ENCODE results near the gene MTCL3.

The MTCL3 gene

DNA sequence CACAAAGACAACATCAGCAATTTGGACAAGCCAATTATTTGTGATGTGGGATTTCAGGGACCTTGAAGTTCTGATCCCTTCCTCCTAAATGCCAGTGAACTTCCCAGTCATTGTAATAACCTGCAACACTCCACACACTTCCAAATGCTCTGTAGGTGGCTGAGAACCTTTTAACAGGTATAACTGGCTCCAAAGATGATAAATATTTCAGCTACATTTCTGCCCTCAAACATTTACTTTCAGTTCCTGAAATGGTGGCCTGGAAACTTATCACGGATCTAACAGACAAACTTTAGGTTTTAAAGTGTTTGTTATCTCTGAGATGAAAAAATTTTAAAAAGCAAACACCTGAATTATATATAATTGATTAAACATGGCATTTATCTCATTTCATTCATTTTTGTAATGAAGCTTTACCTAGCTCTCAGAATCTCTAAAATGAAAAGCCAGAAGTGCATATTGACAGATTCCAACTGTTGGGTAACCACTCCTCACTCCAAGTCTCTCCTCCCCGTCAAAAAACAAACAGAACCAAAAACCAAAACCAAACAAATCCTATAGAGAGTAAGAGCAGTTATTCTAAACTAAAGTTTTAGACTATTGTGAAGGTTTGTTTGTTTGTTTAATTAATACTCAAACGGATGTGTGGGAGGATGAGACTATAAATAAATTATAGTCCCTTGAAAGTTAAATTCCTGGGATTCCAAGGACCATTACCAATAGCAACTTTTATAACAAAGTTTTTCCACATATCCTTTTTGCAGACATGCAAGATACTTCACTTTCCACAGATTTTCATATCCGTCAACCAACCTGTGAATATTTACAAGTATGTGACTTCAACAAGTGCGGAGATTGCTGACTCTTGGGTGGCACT lies 47.5 kb downstream of the MTCL3 start:
- H3K9me3 Mint-ChIP-seq = no peaks in the 10 kb centered on the region
- H3K18ac ChIP-seq (ENCODE audit: insufficient read length, low read depth, low read length) = no peak overlapping the region
- peaks cover 6 to 7% of the 10 kb centered on the region in 2 experiments; a peak in 3 of 4 replicates for H3K4me1 Mint-ChIP-seq
- H3K4ac ChIP-seq (ENCODE audit: low read depth, low read length) = no peak overlapping the region
- no peaks in the 10 kb centered on the region for H3K27me3 Mint-ChIP-seq (ENCODE audit: low read depth)
- no CpG with 5 or more reads among the region's 5 CpGs for WGBS (ENCODE audit: extremely low coverage, insufficient read length, low lambda C conversion rate)
- H3K27me3 ChIP-seq (ENCODE audit: insufficient read depth, low read length) = no peaks in the 10 kb centered on the region
- peaks cover 2% of the 10 kb centered on the region for H3K4me1 ChIP-seq (ENCODE audit: insufficient read depth, low read length)
- H4K8ac ChIP-seq (replicated peaks; ENCODE audit: insufficient read length, low read depth, low read length) = no peak overlapping the region
- no peak overlapping the region for H3K56ac ChIP-seq (ENCODE audit: insufficient read length, low read depth, low read length)
- H2AFZ ChIP-seq (ENCODE audit: low read length) = no peak overlapping the region
- no peaks in the 10 kb centered on the region for H4K20me1 ChIP-seq (ENCODE audit: control insufficient read depth, insufficient read depth, insufficient read length)
- no peak overlapping the region for H3K14ac ChIP-seq (ENCODE audit: insufficient read depth, low read length)
- no peak for DNase-seq
- H3K4me2 ChIP-seq (ENCODE audit: insufficient read depth, insufficient read length, low read length) = no peak overlapping the region
- H4K5ac ChIP-seq (ENCODE audit: insufficient read length, low read depth, low read length) = no peak overlapping the region
- TF ChIP-seq, protein P1, sequence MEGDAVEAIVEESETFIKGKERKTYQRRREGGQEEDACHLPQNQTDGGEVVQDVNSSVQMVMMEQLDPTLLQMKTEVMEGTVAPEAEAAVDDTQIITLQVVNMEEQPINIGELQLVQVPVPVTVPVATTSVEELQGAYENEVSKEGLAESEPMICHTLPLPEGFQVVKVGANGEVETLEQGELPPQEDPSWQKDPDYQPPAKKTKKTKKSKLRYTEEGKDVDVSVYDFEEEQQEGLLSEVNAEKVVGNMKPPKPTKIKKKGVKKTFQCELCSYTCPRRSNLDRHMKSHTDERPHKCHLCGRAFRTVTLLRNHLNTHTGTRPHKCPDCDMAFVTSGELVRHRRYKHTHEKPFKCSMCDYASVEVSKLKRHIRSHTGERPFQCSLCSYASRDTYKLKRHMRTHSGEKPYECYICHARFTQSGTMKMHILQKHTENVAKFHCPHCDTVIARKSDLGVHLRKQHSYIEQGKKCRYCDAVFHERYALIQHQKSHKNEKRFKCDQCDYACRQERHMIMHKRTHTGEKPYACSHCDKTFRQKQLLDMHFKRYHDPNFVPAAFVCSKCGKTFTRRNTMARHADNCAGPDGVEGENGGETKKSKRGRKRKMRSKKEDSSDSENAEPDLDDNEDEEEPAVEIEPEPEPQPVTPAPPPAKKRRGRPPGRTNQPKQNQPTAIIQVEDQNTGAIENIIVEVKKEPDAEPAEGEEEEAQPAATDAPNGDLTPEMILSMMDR (conservative IDR thresholded peaks at IDR 0.05) = no peak
- no peak overlapping the region for H3K4me3 Mint-ChIP-seq
- H4K91ac ChIP-seq (ENCODE audit: insufficient read length, low read depth, low read length) = no peak overlapping the region
- H3K23ac ChIP-seq (ENCODE audit: insufficient read length, low read depth, low read length) = no peak overlapping the region
- no peak overlapping the region for H2AK5ac ChIP-seq (ENCODE audit: insufficient read length, low read length)
- H3K23me2 ChIP-seq (ENCODE audit: insufficient read length, low read depth, low read length, poor library complexity, severe bottlenecking) = no peaks in the 10 kb centered on the region
- no peaks in the 10 kb centered on the region for H3K9me3 ChIP-seq (ENCODE audit: control insufficient read depth, low read depth, low read length)
- H3K36me3 Mint-ChIP-seq (ENCODE audit: insufficient read depth in 1 of 3, low read depth in 3 of 3) = peaks cover 22 to 37% (median 33%) of the 10 kb centered on the region in 3 experiments
- H3K27ac ChIP-seq (ENCODE audit: insufficient read length, low read depth, low read length) = no peak overlapping the region
- no peaks in the 10 kb centered on the region for H3K79me1 ChIP-seq (ENCODE audit: insufficient read depth, low read depth, low read length, poor library complexity, severe bottlenecking)
- no peak overlapping the region for H2BK12ac ChIP-seq (ENCODE audit: insufficient read length, low read depth, low read length)
- H3K27ac Mint-ChIP-seq = no peak overlapping the region
- no peak overlapping the region for H3T11ph ChIP-seq (ENCODE audit: low read length)
- H2BK5ac ChIP-seq (ENCODE audit: insufficient read length, low read length) = no peak overlapping the region
- no peak overlapping the region for H2BK120ac ChIP-seq (ENCODE audit: low read depth, low read length, poor library complexity, severe bottlenecking)
- H3K9ac ChIP-seq (ENCODE audit: extremely low read depth, insufficient read length, low read length) = no peak overlapping the region
- H3K79me2 ChIP-seq (ENCODE audit: insufficient read depth, low read length) = no peaks in the 10 kb centered on the region
- no peak overlapping the region for H2BK15ac ChIP-seq (ENCODE audit: low read depth, low read length)
- no peak overlapping the region for H2BK20ac ChIP-seq (ENCODE audit: low read depth, low read length, poor library complexity, severe bottlenecking)

Data from H9 (cell line).